Astrocyte (in vitro differentiated cells and primary cell): ENCODE measurements around the gene RIPOR2. TPM values are rescaled to one million over a fixed set of nuclear protein-coding genes. Genes with fewer than 3 reads are reported as not detected.

ENCODE experiments used
- DNase-seq: peaks from one replicate; pipeline ENCODE4 v3.0.0-alpha.2; 2010; ENCODE audit warnings: low read depth
- FAIRE-seq: peaks from 2 replicates; lab custom pipeline; 2011; peaks lifted over from hg19 to GRCh38; lab: Jason Lieb, UNC
- H2AFZ ChIP-seq: 2 replicates; pipeline ENCODE4 v1.6.0; 2012; ENCODE audit warnings: low read depth, low read length, inconsistent platforms
- H3K27ac ChIP-seq: 2 replicates; pipeline ENCODE4 v1.5.1; 2011; ENCODE audit warnings: low read depth, low read length, inconsistent platforms
- H3K27me3 ChIP-seq: 2 replicates; pipeline ENCODE4 v1.6.0; 2011; ENCODE audit warnings: low read length, inconsistent platforms; ENCODE audit not compliant: insufficient read depth
- H3K36me3 ChIP-seq: 2 replicates; pipeline ENCODE4 v1.5.1; 2011; ENCODE audit warnings: low read length, inconsistent platforms; ENCODE audit not compliant: insufficient read depth
- H3K4me1 ChIP-seq: 2 replicates; pipeline ENCODE4 v1.5.1; 2011; ENCODE audit warnings: low read length, inconsistent platforms; ENCODE audit not compliant: insufficient read depth
- H3K4me2 ChIP-seq: 2 replicates; pipeline ENCODE4 v1.6.0; 2012; ENCODE audit warnings: low read length, inconsistent platforms
- H3K4me3 ChIP-seq: 2 replicates; pipeline ENCODE4 v1.5.1; 2011; ENCODE audit warnings: low read depth, mild to moderate bottlenecking, low read length, inconsistent platforms; ENCODE audit not compliant: insufficient read depth
- H3K79me2 ChIP-seq: 2 replicates; pipeline ENCODE4 v1.6.0; 2012; ENCODE audit warnings: mild to moderate bottlenecking, low read length, inconsistent platforms; ENCODE audit not compliant: insufficient read depth
- H3K9ac ChIP-seq: 2 replicates; pipeline ENCODE4 v1.6.0; 2012; ENCODE audit warnings: mild to moderate bottlenecking, low read length, inconsistent platforms
- H3K9me3 ChIP-seq: 2 replicates; pipeline ENCODE4 v1.5.1; 2012; ENCODE audit warnings: low read depth, mild to moderate bottlenecking, low read length, inconsistent platforms; ENCODE audit not compliant: insufficient read depth
- H4K20me1 ChIP-seq: 2 replicates; pipeline ENCODE4 v1.6.0; 2012; ENCODE audit warnings: low read length, inconsistent platforms; ENCODE audit not compliant: insufficient read depth
- H3K27ac Mint-ChIP-seq: one replicate; pipeline ENCODE4 v1.8.0; 2021; ENCODE audit warnings: mild to moderate bottlenecking, mixed read lengths; ENCODE audit not compliant: unreplicated experiment
- H3K27me3 Mint-ChIP-seq: one replicate; pipeline ENCODE4 v1.8.0; 2021; ENCODE audit warnings: low read depth, mixed read lengths; ENCODE audit not compliant: unreplicated experiment
- H3K36me3 Mint-ChIP-seq: one replicate; pipeline ENCODE4 v1.8.0; 2021; ENCODE audit warnings: low read depth, mixed read lengths; ENCODE audit not compliant: unreplicated experiment
- H3K4me1 Mint-ChIP-seq: one replicate; pipeline ENCODE4 v1.8.0; 2021; ENCODE audit warnings: low read depth, mixed read lengths; ENCODE audit not compliant: unreplicated experiment
- H3K4me3 Mint-ChIP-seq: one replicate; pipeline ENCODE4 v1.8.0; 2021; ENCODE audit warnings: mild to moderate bottlenecking, moderate library complexity, mixed read lengths; ENCODE audit not compliant: unreplicated experiment
- H3K9me3 Mint-ChIP-seq: one replicate; pipeline ENCODE4 v1.8.0; 2021; ENCODE audit warnings: mild to moderate bottlenecking, mixed read lengths; ENCODE audit not compliant: unreplicated experiment
- CTCF ChIP-seq: IDR thresholded peaks from 2 replicates; pipeline ENCODE4 v1.5.1; 2011; ENCODE audit warnings: low read depth, mild to moderate bottlenecking, inconsistent platforms, low read length, moderate library complexity; ENCODE audit not compliant: insufficient read depth
- EZH2 ChIP-seq: IDR thresholded peaks from 2 replicates; pipeline ENCODE4 v1.6.1; 2012; ENCODE audit warnings: mild to moderate bottlenecking, low read length, inconsistent platforms; ENCODE audit not compliant: insufficient read depth
- total RNA-seq: library from RNA; stranded (reverse); gene quantifications from 2 replicates; pipeline ENCODE4 v1.2.1, GENCODE V29; 2021

Gene RIPOR2
- total RNA-seq, 1 donor from 2014 or later = 0.95 TPM

DNA sequence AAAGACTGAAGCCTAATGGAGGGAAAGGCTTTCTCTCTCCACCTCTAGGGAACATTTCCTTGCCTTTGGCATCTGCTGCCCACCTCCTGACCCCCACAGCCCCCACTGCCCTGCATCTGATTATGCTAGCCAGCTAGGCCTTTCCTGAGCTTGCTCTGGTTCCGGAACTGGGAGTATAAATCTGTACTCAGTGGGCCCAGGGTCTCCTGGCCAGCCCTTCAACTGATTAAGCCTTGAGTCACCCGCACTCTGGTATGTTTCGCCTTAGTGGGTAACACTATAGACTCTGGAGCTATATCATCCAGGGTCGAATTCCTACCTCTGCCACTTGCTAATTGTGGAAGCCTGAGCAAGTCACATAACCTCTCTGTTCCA lies 45.6 kb upstream of the RIPOR2 start:
- peaks cover 18% of the 10 kb centered on the region for H3K4me1 ChIP-seq
- H3K27me3 Mint-ChIP-seq = no peaks in the 10 kb centered on the region
- H3K9me3 ChIP-seq = no peaks in the 10 kb centered on the region
- TF ChIP-seq EZH2 = no peak
- TF ChIP-seq CTCF = no peak
- DNase-seq (peak; percentile 77), FAIRE-seq (no peak)
- peaks cover 20% of the 10 kb centered on the region for H3K4me1 Mint-ChIP-seq
- H3K4me2 ChIP-seq = peak overlapping the region; percentile 75
- no peaks in the 10 kb centered on the region for H4K20me1 ChIP-seq
- no peaks in the 10 kb centered on the region for H3K79me2 ChIP-seq
- peak overlapping the region; percentile 78 for H3K27ac ChIP-seq
- H3K9me3 Mint-ChIP-seq = no peaks in the 10 kb centered on the region
- no peaks in the 10 kb centered on the region for H3K27me3 ChIP-seq
- H3K4me3 ChIP-seq = no peak overlapping the region
- H2AFZ ChIP-seq = peak overlapping the region; percentile 67
- H3K9ac ChIP-seq = peak overlapping the region; percentile 61
- no peaks in the 10 kb centered on the region for H3K36me3 Mint-ChIP-seq
- H3K36me3 ChIP-seq = no peaks in the 10 kb centered on the region
- H3K27ac Mint-ChIP-seq = peak overlapping the region; percentile 90
- H3K4me3 Mint-ChIP-seq = no peak overlapping the region

- FAIRE-seq (peak; percentile 73), DNase-seq (peak; percentile 60)
- Mint-ChIP-seq H3K27me3 (no peaks in the 10 kb centered on the region), H3K36me3 (no peaks in the 10 kb centered on the region), H3K4me3 (no peak overlapping the region), H3K9me3 (no peaks in the 10 kb centered on the region), H3K4me1 (peaks cover 20% of the 10 kb centered on the region), H3K27ac (peak overlapping the region; percentile 90)
- H3K4me3 ChIP-seq = no peak overlapping the region
- no peaks in the 10 kb centered on the region for H3K27me3 ChIP-seq
- H3K9ac ChIP-seq = peak overlapping the region; percentile 61
- TF ChIP-seq CTCF (no peak), EZH2 (no peak)
- H3K4me1 ChIP-seq = peaks cover 18% of the 10 kb centered on the region
- no peaks in the 10 kb centered on the region for H3K9me3 ChIP-seq
- no peaks in the 10 kb centered on the region for H3K36me3 ChIP-seq
- H2AFZ ChIP-seq = peak overlapping the region; percentile 67
- H3K4me2 ChIP-seq = peak overlapping the region; percentile 75
- H3K79me2 ChIP-seq = no peaks in the 10 kb centered on the region
- H4K20me1 ChIP-seq = no peaks in the 10 kb centered on the region
- H3K27ac ChIP-seq = peak overlapping the region; percentile 78
Measured at GRCh38 chr6:24980507-24981385, 45.0 kb upstream of the RIPOR2 start.

DNA sequence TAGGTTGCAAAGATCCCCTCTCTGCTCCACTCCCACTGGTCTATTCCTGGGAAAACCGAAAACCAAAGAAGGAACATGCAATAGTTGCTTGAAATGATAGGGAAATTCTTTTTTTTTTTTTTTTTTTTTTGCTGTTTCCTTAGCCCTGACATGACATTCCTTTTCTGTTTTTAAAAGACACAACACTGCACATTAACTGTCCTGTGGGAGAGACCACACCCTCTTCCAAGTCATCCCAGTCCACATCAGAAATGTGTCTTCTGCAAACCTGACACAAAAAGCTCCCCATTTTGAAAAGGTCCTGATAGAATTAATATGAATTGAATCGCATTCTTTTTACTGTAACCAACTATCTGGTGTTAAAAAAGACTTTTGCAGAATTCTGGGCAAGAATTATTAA lies 43.4 kb upstream of the RIPOR2 start:
- H3K9me3 Mint-ChIP-seq = no peaks in the 10 kb centered on the region
- H4K20me1 ChIP-seq = no peaks in the 10 kb centered on the region
- H3K79me2 ChIP-seq = no peaks in the 10 kb centered on the region
- H3K4me2 ChIP-seq = no peak overlapping the region
- H3K9ac ChIP-seq = no peak overlapping the region
- no peak for TF ChIP-seq CTCF
- TF ChIP-seq EZH2 = no peak
- H2AFZ ChIP-seq = no peak overlapping the region
- no peaks in the 10 kb centered on the region for H3K27me3 ChIP-seq
- H3K4me1 Mint-ChIP-seq = peaks cover 20% of the 10 kb centered on the region
- FAIRE-seq (no peak), DNase-seq (no peak)
- no peaks in the 10 kb centered on the region for H3K9me3 ChIP-seq
- no peak overlapping the region for H3K27ac Mint-ChIP-seq
- H3K4me3 Mint-ChIP-seq = no peak overlapping the region
- H3K36me3 ChIP-seq = no peaks in the 10 kb centered on the region
- no peak overlapping the region for H3K4me3 ChIP-seq
- H3K27me3 Mint-ChIP-seq = no peaks in the 10 kb centered on the region
- H3K36me3 Mint-ChIP-seq = no peaks in the 10 kb centered on the region
- no peak overlapping the region for H3K27ac ChIP-seq
- H3K4me1 ChIP-seq = peaks cover 18% of the 10 kb centered on the region
